Measurements from ENCODE around the gene SLC35F3. TPM values are rescaled to one million over a fixed set of nuclear protein-coding genes. Genes with fewer than 3 reads are reported as not detected.

Gene SLC35F3
- total RNA-seq, 1 experiment from 2014 or later = 8.1 TPM

DNA sequence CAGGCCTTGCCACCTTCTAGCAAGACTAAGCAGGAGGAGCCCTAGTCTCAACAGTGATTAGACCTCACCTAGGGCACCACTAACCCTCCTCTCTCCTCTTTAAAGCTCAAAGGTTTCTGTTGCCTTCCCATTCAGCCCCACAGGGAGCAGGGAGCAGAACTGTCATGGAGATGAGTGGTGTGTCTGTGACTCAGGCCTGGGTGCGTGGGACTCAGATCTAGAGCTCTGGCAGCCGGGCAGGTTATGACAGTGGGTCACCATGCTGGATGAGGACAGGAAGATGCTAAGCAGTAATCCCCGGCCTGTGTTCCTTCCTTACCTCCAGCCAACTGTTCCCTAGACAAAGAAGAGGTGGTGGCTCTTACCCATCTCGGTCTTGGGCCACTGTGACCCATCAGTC, 408.7 kb downstream of the SLC35F3 start:
- DNase-seq (ENCODE audit: low read depth) = no peak

DNA sequence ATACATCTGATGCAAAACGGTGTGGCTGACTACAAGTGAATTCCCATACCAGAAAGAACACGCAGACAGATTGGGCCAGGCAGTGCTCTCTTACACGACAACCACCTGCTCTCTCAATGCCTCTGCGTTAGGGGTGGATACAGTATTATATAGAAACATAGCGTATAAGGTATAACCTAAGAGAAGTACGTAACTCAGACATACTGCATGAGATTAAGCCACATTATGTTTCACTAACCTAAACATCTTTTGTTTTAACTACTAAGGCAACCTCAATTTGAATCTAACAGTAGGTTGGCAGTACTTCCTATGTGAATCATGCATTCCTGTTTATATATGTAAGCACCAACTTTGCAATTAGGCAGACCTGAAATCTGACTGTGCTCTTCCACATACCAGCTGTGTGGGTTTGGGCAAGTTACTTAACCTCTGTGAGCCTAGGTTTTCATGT, 410.6 kb downstream of the SLC35F3 start:
- DNase-seq (ENCODE audit: low read depth) = peak; percentile 87

DNA sequence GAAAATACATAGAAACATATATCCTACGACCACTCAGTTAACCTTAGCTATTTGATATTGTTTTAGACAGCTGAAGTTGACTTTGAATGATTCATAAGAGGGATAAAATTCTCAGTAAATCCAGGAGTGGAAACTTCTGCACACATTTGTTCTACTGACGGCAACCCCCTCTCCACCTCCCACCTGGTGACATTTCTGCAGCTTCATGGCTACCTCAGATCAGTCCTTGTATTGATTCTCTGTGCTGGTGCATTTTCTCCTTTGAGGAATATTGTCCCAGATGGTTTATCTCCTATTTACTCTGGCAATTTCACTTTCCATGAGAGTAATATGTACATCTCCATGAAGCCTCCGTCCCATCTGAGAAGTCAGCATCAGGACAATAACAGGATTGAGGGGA, 411.1 kb downstream of the SLC35F3 start:
- DNase-seq (ENCODE audit: low read depth) = no peak

DNA sequence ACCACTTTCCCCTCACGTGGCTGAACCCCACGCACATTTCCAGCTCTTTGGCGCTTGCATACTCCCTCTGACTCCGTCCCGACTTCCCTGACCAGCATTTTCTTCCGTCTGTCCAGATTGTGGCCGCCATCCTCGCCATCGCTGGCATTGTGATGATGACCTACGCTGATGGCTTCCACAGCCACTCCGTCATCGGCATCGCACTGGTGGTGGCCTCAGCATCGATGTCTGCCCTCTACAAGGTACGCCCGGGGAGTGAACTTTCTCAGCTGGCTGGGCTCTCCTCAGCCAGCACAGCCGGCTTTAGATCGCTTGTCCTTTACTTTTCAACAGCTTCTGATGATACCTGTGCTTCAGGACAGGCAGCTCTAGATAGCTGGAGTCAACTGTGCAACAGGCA, 412.0 kb downstream of the SLC35F3 start:
- DNase-seq (ENCODE audit: low read depth) = no peak

DNA sequence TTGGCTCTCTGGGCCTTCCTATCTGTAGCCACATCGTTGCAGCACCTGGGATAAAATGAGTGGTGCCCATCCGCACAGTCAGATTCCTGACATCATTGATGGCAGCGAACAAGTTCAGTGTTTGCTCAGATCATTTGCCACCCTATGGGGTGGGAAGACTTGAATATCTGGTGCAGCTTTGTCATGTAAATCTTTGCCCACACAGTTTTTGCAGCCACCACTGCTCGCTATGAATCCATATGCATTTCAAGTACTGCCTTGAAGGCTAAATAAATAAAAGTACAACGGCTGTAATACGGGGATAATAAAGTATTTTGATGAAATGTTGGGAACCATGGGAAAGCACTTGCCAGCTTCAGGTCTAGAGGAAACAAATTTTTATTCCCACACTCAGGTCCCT, 412.5 kb downstream of the SLC35F3 start:
- DNase-seq (ENCODE audit: low read depth) = no peak

DNA sequence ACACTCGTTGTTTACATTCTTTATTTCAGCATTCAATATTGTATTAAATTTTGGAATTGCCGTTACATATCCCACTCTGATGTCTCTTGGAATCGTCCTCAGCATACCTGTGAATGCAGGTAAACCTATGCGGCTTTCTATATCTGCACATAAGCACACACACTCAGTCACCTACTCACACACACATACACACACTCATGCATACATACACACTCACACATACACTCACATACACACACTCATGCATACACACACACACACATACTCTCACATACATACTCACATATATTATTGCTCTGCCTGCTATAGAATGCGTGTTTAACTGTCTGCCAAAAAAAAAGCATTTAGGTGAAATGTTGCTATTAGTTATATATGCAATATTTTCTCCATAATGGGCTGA, 415.6 kb downstream of the SLC35F3 start:
- DNase-seq (ENCODE audit: low read depth) = no peak

DNA sequence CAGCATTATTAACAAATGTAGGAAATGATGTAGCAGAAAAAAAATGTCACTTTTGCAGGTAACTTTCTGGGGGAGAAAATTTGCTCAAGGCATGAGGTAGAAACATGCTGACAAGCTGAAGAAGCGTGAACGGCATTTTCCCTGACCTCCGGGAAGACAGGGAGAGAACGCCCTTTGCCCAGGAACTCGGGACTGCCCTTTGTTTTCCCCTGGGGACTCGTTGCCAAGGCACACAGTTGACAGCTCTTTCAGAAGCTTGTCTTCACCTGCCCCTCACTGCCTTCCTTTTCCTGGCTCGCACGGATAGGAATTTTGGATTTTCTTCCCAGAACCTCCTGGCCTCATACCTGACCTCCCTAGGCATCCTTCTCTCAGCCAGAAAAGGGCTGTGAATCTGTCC, 416.1 kb downstream of the SLC35F3 start:
- no peak for DNase-seq (ENCODE audit: low read depth)

DNA sequence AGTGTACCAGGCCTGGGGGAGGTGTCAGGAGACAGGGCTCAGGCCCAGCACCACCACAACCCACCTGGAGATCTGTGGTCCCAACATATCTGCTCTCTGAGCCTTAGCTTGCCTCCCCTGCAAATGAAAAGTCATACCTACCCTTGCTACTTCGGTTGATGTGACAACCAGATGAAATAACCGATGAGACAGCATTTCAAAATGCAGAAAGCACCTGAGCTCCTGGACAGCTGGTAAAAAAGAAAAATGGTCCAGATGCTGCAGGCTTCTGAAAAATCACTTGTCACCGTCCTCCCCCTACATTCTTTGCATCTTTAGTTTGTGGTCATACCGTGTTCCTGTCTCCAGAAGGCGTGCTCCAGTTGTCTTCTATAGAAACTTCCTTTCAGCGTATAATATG, 416.8 kb downstream of the SLC35F3 start:
- DNase-seq (ENCODE audit: low read depth) = no peak

DNA sequence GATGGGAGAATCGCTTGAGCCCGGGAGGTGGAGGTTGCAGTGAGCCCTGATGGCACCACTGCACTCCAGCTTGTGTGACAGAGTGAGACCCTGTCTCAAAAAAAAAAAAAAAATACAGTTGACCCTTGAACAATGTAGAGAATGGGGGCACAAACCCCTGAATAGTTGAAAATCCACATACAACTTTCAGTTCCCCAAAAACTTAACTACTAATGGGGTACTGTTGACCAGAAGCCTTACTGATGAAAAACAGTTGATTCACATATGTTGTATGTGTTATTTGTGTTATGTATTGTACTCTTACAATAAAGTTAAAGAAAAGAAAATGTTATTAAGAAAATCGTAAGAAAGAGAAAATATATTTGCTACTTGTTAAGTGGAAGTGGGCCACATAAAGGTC, 417.6 kb downstream of the SLC35F3 start:
- no peak for DNase-seq (ENCODE audit: low read depth)

DNA sequence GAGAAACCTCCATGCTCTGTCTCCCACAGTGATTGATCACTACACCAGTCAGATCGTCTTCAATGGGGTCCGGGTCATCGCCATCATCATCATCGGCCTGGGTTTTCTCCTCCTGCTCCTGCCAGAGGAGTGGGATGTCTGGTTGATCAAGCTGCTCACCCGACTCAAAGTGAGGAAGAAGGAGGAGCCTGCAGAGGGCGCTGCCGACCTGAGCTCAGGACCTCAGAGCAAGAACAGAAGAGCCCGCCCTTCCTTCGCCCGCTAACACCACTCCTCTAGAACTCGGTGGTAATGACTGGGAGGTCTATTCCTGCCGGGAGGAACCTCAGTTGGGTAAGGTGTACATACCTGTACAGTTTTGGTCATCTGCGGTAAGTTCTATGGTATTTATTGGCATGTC, 418.5 kb downstream of the SLC35F3 start:
- DNase-seq (ENCODE audit: low read depth) = peak; percentile 25

DNA sequence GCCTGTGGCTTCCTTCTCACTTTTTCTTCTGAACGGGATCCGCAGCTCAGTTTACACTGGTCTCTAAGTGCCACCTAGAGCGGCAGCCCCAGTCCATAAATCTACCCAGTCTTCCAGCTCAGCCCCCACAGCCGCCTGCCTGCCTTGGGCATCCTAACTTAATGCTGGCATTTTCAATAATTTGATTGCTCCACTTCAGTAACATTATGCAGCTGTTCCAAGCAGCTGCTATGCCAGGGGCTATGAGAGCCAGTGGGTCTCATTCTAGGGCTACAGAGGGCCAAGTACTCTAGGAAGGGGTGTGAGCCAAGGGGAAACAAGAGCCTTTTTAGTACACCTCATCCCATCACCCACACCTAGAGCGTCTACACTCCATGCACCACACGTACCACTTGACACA, 420.3 kb downstream of the SLC35F3 start:
- DNase-seq (ENCODE audit: low read depth) = no peak

DNA sequence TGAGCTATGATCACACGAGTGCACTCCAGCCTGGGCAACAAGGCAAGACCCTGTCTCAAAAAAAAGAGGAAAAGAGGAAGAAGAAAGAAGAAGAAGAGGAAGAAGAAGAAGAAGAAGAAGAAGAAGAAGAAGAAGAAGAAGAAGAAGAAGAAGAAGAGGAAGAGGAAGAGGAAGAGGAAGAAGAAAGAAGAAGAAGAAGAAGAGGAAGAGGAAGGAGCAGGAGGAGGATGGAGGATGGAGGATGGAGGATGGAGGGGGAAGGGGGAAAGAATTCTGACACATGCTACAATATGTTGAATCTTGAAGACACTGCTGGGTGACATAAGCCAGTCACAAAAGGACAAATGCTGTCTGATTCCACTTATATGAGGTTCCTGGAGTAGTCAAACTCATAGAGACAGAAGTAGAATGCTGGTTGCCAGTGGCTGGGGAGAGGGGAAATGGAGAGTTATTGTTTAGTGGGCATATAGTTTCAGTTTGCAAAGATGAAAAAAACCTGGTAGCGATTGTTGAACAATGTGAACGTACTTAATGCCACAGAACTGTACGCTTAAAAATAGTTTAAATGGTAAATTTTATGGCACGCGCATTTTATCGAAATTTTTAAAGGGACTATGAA, 421.5 kb downstream of the SLC35F3 start:
- DNase-seq (ENCODE audit: low read depth) = no peak

DNA sequence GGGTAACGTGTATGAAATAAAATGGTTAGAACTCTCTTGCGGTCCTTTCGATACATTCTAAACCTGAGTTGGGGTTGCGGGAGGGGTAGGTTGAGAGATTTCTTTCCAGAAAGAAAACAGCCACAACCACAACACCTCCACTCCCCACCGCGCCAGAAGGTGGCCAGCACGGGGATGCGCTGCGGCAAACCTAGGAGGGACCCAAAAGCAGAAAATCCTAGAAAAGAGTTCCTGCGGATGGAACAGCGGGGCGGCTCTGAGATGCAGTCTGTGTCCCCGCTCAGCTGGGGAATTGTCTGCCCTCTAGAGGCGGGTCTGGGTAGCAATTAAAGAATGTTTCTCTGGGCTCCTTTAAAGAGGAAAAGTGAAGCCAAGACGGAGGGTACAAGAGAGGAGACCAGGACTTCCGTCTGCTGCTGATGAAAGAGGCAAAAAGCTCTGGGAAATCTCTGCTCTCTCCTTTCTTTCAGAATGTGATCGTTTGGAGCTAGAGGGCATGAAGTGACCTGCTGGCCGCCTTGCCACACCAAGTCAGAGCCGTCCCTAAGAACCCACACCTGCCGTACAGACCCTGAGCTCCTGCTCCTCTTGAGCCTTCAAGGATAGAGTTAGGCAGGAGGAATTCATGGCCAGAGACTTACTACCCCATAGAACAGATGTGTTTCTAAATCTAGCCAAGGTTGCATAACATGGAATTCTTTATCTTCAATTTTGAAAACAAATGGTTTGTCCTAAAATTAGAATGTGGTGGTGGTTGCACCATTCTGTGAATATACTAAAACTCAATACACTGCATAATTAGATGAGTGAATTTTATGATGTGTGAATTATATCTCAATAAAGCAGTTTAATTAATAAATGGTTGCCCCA, 422.3 kb downstream of the SLC35F3 start:
- DNase-seq (ENCODE audit: low read depth) = peak; percentile 72

DNA sequence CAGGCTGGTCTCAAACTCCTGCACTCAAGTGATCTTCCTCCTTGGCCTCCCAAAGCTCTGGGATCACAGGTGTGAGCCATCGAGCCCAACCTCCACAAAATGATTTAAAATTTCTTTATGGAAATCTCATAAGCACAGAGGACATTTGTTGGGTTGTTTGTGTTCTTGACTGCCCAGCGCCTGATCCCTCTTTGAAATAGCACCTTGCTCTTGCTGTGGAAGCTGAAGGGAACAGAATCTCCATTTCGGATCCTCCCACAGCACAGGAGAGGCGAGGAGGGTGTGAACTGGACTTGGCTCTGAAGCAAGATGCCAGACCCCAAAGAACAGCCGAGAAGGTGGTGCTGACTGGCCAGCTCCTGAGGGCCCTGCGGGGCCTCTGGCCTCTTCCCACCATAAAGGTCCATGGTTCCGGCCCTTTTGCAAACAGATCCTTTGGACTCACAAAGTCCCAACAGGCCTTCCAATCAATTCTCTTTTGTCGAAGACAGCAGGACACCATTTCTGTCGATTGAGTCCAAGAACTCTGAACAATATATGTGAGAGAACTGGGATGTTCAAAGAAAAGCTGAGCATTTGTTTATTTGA, 423.2 kb downstream of the SLC35F3 start:
- DNase-seq (ENCODE audit: low read depth) = no peak

DNA sequence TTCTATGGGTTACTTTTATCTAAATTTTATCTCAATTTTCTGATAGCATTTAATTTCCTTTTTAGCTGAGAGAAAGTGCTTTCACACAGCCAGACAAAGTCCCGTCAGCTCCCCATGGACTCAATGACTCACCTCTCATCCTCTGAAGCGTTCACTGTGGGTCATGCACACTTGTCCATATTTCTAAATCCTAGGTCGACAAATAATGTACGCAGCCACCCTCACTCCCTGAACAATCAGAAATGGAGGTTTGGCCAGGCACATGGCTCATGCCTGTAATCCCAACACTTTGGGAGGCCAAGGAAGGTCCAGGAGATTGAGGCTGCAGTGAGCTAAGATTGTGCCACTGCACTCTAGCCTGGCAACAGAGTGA, 426.4 kb downstream of the SLC35F3 start:
- DNase-seq (ENCODE audit: low read depth) = no peak

DNA sequence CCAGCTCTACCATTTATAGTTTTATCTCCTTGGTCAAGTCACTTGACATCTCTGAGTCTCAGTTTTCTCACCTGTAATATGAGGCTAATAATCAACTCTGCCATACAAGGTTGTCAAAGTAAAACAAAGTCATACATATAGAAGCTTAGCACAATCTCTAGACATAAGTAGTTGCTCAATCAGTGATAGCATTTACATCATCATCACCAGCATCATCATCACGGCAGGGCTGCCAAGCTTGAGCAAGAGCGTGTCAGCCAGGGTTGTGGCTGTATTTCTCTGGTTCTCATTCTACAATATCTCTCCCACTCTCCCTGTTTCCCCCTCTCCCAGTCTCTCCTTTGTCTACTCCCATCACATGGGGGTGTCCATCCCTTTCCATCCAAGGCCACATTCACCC, 427.0 kb downstream of the SLC35F3 start:
- no peak for DNase-seq (ENCODE audit: low read depth)

DNA sequence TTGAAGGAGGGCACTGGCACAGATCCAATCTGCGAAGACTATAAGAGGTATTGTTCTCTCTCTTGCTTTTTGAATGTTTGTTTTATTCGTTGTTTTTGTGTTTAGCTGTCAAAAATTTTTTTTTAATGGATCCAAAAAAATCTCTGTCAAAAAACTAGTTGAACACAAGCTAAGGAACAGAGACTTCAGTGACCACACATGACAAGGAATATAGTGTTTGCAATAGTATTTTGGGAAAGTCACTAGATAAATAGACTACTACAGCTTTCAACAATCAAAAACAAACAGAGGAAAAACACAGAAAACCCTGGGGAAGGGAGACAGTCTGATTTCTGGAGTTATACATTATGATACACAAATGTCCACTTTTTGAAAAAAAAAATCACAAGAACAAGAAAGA, 431.9 kb downstream of the SLC35F3 start:
- DNase-seq (ENCODE audit: low read depth) = no peak

DNA sequence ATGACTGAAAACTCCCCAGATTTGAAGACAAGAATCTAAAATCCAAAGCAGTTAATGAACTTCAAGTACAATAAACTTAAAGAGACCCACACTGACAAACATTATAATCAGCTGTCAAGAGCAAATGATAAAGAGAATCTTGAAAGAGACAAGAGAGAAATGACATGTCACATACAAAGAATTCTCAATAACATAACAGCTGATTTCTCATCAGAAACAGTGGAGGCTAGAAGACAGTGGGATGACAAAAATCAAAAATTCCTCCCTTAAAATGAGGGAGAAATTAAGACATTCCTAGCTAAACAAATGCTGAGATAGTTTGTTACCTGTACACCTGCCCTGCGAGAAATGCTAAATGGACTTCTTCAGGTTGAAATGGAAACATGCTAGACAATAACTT, 432.8 kb downstream of the SLC35F3 start:
- no peak for DNase-seq (ENCODE audit: low read depth)

DNA sequence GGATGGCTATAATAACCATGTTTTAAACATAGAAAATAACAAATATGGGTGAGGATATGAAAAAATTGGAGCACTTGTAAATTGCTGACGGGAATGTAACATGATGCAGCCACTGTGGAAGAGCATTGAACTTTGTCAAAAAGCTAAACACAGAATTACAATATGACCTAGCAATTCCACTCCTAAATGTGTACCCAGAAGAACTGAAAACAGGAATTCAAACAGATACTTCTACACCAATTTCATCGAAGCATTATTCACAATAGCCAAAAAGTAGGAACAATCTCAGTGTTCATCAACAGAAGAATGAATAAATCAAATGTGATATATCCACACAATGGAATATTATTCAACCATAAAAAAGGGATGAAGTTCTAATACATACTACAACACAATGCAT, 436.1 kb downstream of the SLC35F3 start:
- no peak for DNase-seq (ENCODE audit: low read depth)

DNA sequence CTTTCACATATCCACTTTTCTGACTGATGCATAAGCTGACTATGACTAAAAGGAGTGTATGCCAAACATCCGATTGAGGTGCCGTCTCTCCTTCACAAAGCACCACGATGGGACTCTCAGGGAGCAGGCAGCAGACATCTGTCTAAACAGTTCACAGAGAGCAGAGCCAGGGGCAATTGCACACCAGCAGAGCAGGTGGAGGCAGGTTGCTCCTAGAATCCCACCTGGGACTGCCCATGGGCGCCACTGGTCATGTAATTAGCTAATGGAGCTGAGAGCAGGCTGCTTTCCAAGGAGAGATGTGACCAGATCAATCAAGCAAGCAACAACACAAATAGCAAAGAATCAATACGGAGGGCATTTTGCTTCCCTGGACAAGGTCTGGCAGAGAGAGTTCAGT, 438.3 kb downstream of the SLC35F3 start:
- no peak for DNase-seq (ENCODE audit: low read depth)

DNA sequence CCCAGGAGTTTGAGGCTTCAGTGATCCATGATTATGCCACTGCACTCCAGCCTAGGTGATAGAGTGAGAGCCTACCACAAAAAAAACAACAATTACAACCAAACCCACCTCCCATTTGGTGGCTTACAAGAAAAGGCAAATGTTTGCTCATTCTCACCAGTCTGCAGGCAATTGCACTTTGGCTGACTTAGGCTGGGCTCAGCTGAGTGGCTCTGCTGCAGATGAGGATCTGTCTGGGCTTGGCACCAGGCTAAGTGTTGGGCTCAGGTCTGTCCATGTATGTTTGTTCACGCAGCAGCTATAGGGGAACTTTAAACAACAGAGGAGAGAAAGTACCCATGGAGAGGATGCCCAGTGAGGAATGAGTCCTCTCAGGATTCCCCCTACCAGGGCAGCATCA, 440.8 kb downstream of the SLC35F3 start:
- no peak for DNase-seq (ENCODE audit: low read depth)

DNA sequence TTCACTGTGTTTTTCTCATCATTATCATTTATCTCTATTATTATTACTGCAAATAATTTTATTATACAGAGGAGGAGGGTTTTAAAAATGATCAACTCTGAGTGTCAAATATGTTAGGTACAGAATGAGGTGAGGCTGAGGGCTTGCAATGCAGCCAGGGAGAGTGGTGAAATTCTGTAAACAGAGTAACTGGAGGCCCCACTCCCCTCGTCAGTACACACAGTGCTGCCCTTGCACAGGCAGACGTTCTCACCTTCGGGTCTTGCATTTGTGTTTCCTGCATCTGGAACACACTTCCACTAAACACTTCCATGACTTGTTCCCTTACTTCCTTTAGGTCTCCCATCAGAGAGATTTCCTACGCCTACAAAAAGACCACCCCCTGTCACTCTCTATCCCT, 444.5 kb downstream of the SLC35F3 start:
- no peak for DNase-seq (ENCODE audit: low read depth)

All from HT1080 (cell line).